ENCODE measurements around the gene HIBADH. TPM values are rescaled to one million over a fixed set of nuclear protein-coding genes. Genes with fewer than 3 reads are reported as not detected.

HIBADH gene
- total RNA-seq, 1 experiment from 2014 or later, result 23.2 TPM

GRCh38 chr7:27627146-27627545 is 35.5 kb downstream of the HIBADH start:
- no peak overlapping the region for H3T11ph ChIP-seq (ENCODE audit: low read length)
- H2BK20ac ChIP-seq (ENCODE audit: low read depth, low read length, poor library complexity, severe bottlenecking), result no peak overlapping the region

More at GRCh38 chr7:27627146-27627545, 35.5 kb downstream of the HIBADH start:
- no peak overlapping the region for H4K8ac ChIP-seq (replicated peaks; ENCODE audit: insufficient read length, low read depth, low read length)
- no peak overlapping the region for H3K23ac ChIP-seq (ENCODE audit: insufficient read length, low read depth, low read length)
- H3K79me1 ChIP-seq (ENCODE audit: insufficient read depth, low read depth, low read length, poor library complexity, severe bottlenecking), result no peaks in the 10 kb centered on the region
- no peak overlapping the region for H3K27ac ChIP-seq (ENCODE audit: insufficient read length, low read depth, low read length)
- H3K4ac ChIP-seq (ENCODE audit: low read depth, low read length), result no peak overlapping the region
- Mint-ChIP-seq H3K27ac (peak overlapping the region in 1 of 3 experiments; percentile 14; a peak in 2 of 7 replicates), H3K4me3 (no peak overlapping the region), H3K9me3 (no peaks in the 10 kb centered on the region), H3K4me1 (no peaks in the 10 kb centered on the region; a peak in 1 of 4 replicates), H3K27me3 (ENCODE audit: low read depth) (no peaks in the 10 kb centered on the region), H3K36me3 (ENCODE audit: insufficient read depth in 1 of 3, low read depth in 3 of 3) (peaks cover 4 to 23% (median 5%) of the 10 kb centered on the region in 3 experiments)
- H3K79me2 ChIP-seq (ENCODE audit: insufficient read depth, low read length), result no peaks in the 10 kb centered on the region
- WGBS (ENCODE audit: extremely low coverage, insufficient read length, low lambda C conversion rate), result no CpG with 5 or more reads among the region's 1 CpG
- no peaks in the 10 kb centered on the region for H3K4me1 ChIP-seq (ENCODE audit: insufficient read depth, low read length)
- no peaks in the 10 kb centered on the region for H3K9me3 ChIP-seq (ENCODE audit: control insufficient read depth, low read depth, low read length)
- no peak overlapping the region for H4K91ac ChIP-seq (ENCODE audit: insufficient read length, low read depth, low read length)
- H3K18ac ChIP-seq (ENCODE audit: insufficient read length, low read depth, low read length), result no peak overlapping the region
- H3K56ac ChIP-seq (ENCODE audit: insufficient read length, low read depth, low read length), result no peak overlapping the region
- H2BK15ac ChIP-seq (ENCODE audit: low read depth, low read length), result no peak overlapping the region
- DNase-seq, result no peak
- no peak overlapping the region for H2BK120ac ChIP-seq (ENCODE audit: low read depth, low read length, poor library complexity, severe bottlenecking)
- no peak overlapping the region for H3K9ac ChIP-seq (ENCODE audit: extremely low read depth, insufficient read length, low read length)
- no peak overlapping the region for H2AK5ac ChIP-seq (ENCODE audit: insufficient read length, low read length)
- H3K14ac ChIP-seq (ENCODE audit: insufficient read depth, low read length), result no peak overlapping the region
- H3K23me2 ChIP-seq (ENCODE audit: insufficient read length, low read depth, low read length, poor library complexity, severe bottlenecking), result no peaks in the 10 kb centered on the region
- H3K4me2 ChIP-seq (ENCODE audit: insufficient read depth, insufficient read length, low read length), result no peak overlapping the region
- no peak for TF ChIP-seq CTCF (conservative IDR thresholded peaks at IDR 0.05)
- no peak overlapping the region for H2BK12ac ChIP-seq (ENCODE audit: insufficient read length, low read depth, low read length)
- no peak overlapping the region for H2BK5ac ChIP-seq (ENCODE audit: insufficient read length, low read length)
- H2AFZ ChIP-seq (ENCODE audit: low read length), result no peak overlapping the region
- no peaks in the 10 kb centered on the region for H4K20me1 ChIP-seq (ENCODE audit: control insufficient read depth, insufficient read depth, insufficient read length)
- H3K27me3 ChIP-seq (ENCODE audit: insufficient read depth, low read length), result no peaks in the 10 kb centered on the region
- H4K5ac ChIP-seq (ENCODE audit: insufficient read length, low read depth, low read length), result no peak overlapping the region

Data from H9 (cell line).